Pancreas (tissue), 10 donors: ENCODE data around the gene IMMT. TPM values are rescaled to one million over a fixed set of nuclear protein-coding genes. Genes with fewer than 3 reads are reported as not detected.

Experiments used
- ATAC-seq, 4 donors: fragments of 200-7000 bp; cut with Tn5 transposase; one replicate each; pipeline versions ENCODE4 v1.8.0 to v1.9.1; 2020; ENCODE audit warnings: mild to moderate bottlenecking in 4 of 4, moderate library complexity in 4 of 4
- DNase-seq, 6 donors: peaks; one replicate each; pipeline ENCODE4 v3.0.0-alpha.2; 2020
- FAIRE-seq: peaks from 2 replicates; lab custom pipeline; 2012; peaks lifted over from hg19 to GRCh38; lab: Jason Lieb, UNC
- H3K27ac ChIP-seq, 4 donors: fragments of 200-600 bp; sonication (generic); 1 replicate in 3 of 4; 2 replicates in 1 of 4; pipeline versions ENCODE4 v1.5.0 to v1.8.0; 2020
- H3K27me3 ChIP-seq, 4 donors: fragments of 200-600 bp; one replicate each; pipeline ENCODE4 v1.8.0; 2021
- H3K36me3 ChIP-seq, 3 donors: fragments of 200-600 bp; sonication (generic) in 1 of 3; one replicate each; pipeline versions ENCODE4 v1.5.0 to v1.8.0; 2020 to 2021
- H3K4me1 ChIP-seq, 3 donors: fragments of 200-600 bp; one replicate each; pipeline ENCODE4 v1.8.0; 2021
- H3K4me3 ChIP-seq, 4 donors: fragments of 200-600 bp; sonication (generic) in 2 of 4; one replicate each; pipeline versions ENCODE4 v1.5.0 to v1.8.0; 2020 to 2021
- H3K9me3 ChIP-seq, 4 donors: fragments of 200-600 bp; one replicate each; pipeline ENCODE4 v1.8.0; 2021
- whole genome bisulfite sequencing, 2 donors: extraction: QIAGEN DNeasy Blood & Tissue Kit; methylation state at CpG; one replicate each; pipeline ENCODE4 v1.1.7; 2013; 5-methylcytosine and 5-hydroxymethylcytosine counted together
- intact Hi-C, 3 donors: fragments of 100-400 bp; cut with DNase I; formaldehyde crosslinking; loops; one replicate each; pipeline versions ENCODE4 v1.11.1 to v1.14.2; 2022
- polyA plus RNA-seq, 2 donors: library from polyadenylated mRNA; stranded (reverse); fragments of 200-250 nt; gene quantifications; one replicate each; pipeline ENCODE4 v1.2.3, GENCODE V29; 2013
- total RNA-seq, 6 donors: library from RNA; stranded (reverse); fragmentation: NEBNext Ultra II Directional in 4 of 6; extraction: Animal tissue kit (Norgen Biotek cat#: 25700) in 4 of 6; gene quantifications; one replicate each; pipeline versions ENCODE4 v1.2.1 to v1.2.4, GENCODE V29; 2021 to 2023
- TF ChIP-seq, protein P1 (sequence below), 4 donors: fragments of 200-600 bp; sonication (generic) in 3 of 4; IDR thresholded peaks; one replicate each; pipeline versions ENCODE4 v1.5.0 to v1.8.0; 2021; ENCODE audit warnings: antibody characterized with exemption in 4 of 4
- donor health status: healthy with polysubstance abuse.
- donor health status: DM: no; HTN: no; CAD: no; lungs with moderate emphysema.
- donor health status: DM: no; HTN: no; CAD: no.
- donor health status: control.
- donor health status: control.
- donor health status: Bipolar disorder and iron deficiency.
- donor health status: DM: yes; HTN: yes; CAD: no.
- donor health status: DM: no; HTN: no; CAD: no.
- donor health status: DM: no; HTN: no; CAD: no.
- donor health status: DM: yes; HTN: yes; CAD: no.

Gene IMMT
- total and polyA plus RNA-seq, 8 donors = 18.1 to 44.5 (median 37.7) TPM

DNA sequence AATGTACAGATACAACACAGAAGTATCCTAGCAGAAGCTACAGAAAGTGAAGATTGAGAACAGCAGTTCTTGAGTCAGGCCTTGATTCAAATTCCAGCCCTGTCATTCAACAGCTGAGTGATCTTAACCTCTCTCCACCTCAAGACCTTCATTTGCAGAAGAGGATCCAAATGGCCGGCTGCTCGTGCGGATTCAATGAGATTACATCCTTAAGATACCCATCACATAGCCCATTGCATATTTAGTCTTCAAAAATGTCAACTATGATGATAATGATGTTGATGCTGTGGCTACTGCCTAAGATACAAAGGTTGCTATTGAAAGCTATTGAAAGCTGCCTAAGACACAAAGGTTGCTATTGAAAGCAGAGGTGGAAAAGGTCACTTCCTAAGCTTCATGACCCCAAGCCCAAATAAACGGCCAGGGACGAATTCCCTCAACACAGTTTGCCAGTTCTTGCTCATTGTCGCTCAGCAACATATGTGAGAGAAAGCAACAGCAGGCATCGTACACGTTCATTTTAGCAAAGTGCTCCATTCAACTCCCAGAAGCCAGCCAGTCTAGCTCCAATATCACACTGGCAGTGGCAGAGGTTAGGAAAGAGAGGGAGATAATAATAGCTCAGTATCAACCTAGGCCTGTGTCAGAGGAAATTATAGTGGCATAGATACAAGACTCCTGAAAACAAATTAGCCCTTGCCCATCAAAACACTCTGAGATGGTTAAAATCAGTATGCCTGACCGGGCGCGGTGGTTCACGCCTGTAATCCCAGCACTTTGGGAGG, 40.1 kb upstream of the IMMT start:
- H3K4me1 ChIP-seq = no peaks in the 10 kb centered on the region
- no peaks in the 10 kb centered on the region for H3K36me3 ChIP-seq
- intact Hi-C loops = no loop called here
- H3K27me3 ChIP-seq = no peaks in the 10 kb centered on the region
- FAIRE-seq (no peak), ATAC-seq (no peak), DNase-seq (no peak)
- no peak overlapping the region for H3K27ac ChIP-seq
- TF ChIP-seq, protein P1, sequence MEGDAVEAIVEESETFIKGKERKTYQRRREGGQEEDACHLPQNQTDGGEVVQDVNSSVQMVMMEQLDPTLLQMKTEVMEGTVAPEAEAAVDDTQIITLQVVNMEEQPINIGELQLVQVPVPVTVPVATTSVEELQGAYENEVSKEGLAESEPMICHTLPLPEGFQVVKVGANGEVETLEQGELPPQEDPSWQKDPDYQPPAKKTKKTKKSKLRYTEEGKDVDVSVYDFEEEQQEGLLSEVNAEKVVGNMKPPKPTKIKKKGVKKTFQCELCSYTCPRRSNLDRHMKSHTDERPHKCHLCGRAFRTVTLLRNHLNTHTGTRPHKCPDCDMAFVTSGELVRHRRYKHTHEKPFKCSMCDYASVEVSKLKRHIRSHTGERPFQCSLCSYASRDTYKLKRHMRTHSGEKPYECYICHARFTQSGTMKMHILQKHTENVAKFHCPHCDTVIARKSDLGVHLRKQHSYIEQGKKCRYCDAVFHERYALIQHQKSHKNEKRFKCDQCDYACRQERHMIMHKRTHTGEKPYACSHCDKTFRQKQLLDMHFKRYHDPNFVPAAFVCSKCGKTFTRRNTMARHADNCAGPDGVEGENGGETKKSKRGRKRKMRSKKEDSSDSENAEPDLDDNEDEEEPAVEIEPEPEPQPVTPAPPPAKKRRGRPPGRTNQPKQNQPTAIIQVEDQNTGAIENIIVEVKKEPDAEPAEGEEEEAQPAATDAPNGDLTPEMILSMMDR (IDR thresholded peaks at IDR 0.05) = no peak
- no peak overlapping the region for H3K4me3 ChIP-seq
- 76 to 89% methylated on average over 12 of the region's 12 CpGs for WGBS, 2 donors
- H3K9me3 ChIP-seq = no peaks in the 10 kb centered on the region

DNA sequence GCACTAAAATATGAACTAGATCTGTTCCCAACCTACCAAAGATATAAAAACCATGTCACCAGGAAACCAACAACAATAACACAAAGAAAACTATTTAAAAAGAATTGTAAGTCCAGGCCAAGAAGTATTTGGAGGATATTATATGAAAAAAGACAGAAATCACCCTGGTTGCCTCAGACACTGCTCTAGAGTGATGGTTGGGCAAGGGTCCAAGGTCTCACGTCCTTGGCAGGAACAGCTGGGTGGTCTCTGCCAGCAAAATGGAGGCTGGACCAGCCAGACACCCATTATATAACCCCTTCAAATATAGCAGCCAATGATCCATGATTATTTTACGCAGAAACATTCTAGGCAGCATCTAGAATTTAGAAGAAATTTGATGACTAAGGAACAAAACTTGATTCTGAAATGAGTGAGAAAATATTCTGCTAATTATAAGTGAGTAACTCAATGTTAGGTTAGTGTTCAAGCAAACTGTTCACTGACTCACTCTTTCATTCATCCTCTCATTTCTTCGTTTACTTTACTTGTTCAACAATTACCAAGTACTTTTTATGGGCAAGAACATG, 39.4 kb upstream of the IMMT start:
- Histone ChIP-seq H3K27me3 (no peaks in the 10 kb centered on the region), H3K9me3 (no peaks in the 10 kb centered on the region), H3K27ac (no peak overlapping the region), H3K36me3 (no peaks in the 10 kb centered on the region), H3K4me1 (no peaks in the 10 kb centered on the region), H3K4me3 (no peak overlapping the region)
- intact Hi-C loops = no loop called here
- DNase-seq (no peak), ATAC-seq (no peak), FAIRE-seq (no peak)
- WGBS, 2 donors = 59 to 61% methylated on average over 3 of the region's 3 CpGs
- TF ChIP-seq, protein P1 (IDR thresholded peaks at IDR 0.05) = no peak

DNA sequence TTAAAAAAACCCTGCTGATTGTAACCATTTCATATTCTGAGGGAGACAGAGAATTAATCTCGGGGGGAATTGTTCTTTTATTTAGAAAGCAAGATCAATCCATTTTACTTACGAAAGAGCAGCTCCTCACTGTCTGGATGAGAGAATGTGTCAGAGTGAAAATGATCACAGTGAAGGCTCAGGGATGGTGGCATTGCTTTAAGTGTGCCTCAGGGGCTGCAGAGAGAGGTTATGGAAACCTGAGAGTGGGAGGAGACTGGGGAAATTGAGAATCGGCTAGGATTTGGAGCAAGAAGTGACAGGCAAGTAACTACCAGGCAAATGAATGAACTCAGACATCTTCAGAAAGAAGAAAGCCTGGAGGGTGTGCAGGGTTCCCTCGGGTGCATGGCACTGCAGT, 38.2 kb upstream of the IMMT start:
- ATAC-seq = no peak

DNA sequence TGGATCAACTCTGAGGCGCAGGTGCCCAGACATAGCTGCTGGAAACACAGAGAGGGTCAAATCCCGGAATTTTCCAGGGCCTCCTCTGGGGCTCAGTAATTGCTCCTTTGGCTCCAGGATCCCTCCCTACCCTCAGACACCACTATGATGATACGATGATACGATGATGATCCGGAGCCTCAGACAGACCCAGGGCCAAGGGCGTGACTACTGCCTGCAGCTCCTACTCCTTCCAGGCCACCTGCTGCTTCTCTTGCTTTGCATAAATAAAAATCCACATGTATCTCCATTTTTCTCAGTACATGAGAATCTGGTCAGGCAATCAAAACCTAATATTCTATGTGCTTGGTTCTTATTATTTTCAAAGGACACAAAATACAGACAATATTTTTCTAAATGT, 37.6 kb upstream of the IMMT start:
- TF ChIP-seq, protein P1 (IDR thresholded peaks at IDR 0.05) = no peak
- no peak for ATAC-seq
- H3K4me3 ChIP-seq = no peak overlapping the region
- no peaks in the 10 kb centered on the region for H3K9me3 ChIP-seq
- intact Hi-C loops = no loop called here
- H3K27ac ChIP-seq = no peak overlapping the region
- no peak for DNase-seq
- no peak for FAIRE-seq
- H3K36me3 ChIP-seq = no peaks in the 10 kb centered on the region
- H3K4me1 ChIP-seq = no peaks in the 10 kb centered on the region
- H3K27me3 ChIP-seq = no peaks in the 10 kb centered on the region
- WGBS, 2 donors = 94 to 98% methylated on average over 6 of the region's 6 CpGs

More for the DNA sequence above, 38.2 kb upstream of the IMMT start:
- Histone ChIP-seq H3K4me3 (no peak overlapping the region), H3K4me1 (no peaks in the 10 kb centered on the region), H3K9me3 (no peaks in the 10 kb centered on the region), H3K27me3 (no peaks in the 10 kb centered on the region), H3K27ac (no peak overlapping the region), H3K36me3 (no peaks in the 10 kb centered on the region)
- intact Hi-C loops = no loop called here
- TF ChIP-seq, protein P1 (IDR thresholded peaks at IDR 0.05) = no peak
- DNase-seq (no peak), FAIRE-seq (no peak)
- WGBS, 2 donors = 73 to 76% methylated on average over 4 of the region's 4 CpGs

DNA sequence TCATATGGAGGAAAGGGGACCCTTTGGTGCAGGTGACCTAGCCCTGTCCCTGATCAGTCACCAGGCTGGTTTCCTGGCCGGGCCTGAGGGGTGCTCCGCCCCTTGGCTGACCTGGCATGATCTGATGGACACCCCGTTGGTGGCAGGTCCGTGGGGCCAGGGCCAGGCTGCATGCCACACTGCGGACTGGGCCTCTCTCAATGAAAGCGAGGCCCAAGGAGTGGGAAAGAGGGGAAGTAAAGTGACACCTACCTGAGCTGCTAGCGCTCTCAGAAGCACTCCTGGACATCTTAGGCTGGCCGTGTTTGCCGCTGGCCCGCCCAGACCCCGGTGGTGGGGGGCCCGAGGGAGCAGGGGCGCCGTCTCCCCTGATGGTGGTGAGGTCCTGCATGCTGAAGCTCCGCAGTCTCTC, 37.1 kb upstream of the IMMT start:
- Histone ChIP-seq H3K4me1 (no peaks in the 10 kb centered on the region), H3K27me3 (no peaks in the 10 kb centered on the region), H3K27ac (no peak overlapping the region), H3K9me3 (no peaks in the 10 kb centered on the region), H3K4me3 (no peak overlapping the region), H3K36me3 (no peaks in the 10 kb centered on the region)
- ATAC-seq (no peak), DNase-seq (no peak), FAIRE-seq (no peak)
- intact Hi-C loops = no loop called here
- TF ChIP-seq, protein P1 (IDR thresholded peaks at IDR 0.05) = no peak
- 84 to 92% methylated on average over 15 of the region's 15 CpGs for WGBS, 2 donors
